Measurements from ENCODE around the gene CDH4. TPM values are rescaled to one million over a fixed set of nuclear protein-coding genes. Genes with fewer than 3 reads are reported as not detected.

Gene CDH4
- total and polyA plus RNA-seq, 2 donors from 2014 or later, result 1.1 TPM; not detected in 1

GRCh38 chr20:61856626-61857413 lies 604.8 kb downstream of the CDH4 start:
- TF ChIP-seq CTCF (IDR thresholded peaks at IDR 0.05; ENCODE audit: borderline replicate concordance, extremely low read depth, insufficient read depth), result no peak
- Histone ChIP-seq H3K27ac (ENCODE audit: low read depth in 2 of 2, low read length in 2 of 2) (no peak overlapping the region), H3K4me3 (ENCODE audit: low read length in 3 of 3) (no peak overlapping the region), H3K27me3 (ENCODE audit: control insufficient read depth, insufficient read depth, low read length) (no peaks in the 10 kb centered on the region), H3K9ac (ENCODE audit: low read length in 3 of 3) (no peak overlapping the region), H3K36me3 (ENCODE audit: control insufficient read depth in 2 of 3, insufficient read depth in 3 of 3, low read length in 3 of 3) (no peaks in the 10 kb centered on the region), H3K4me1 (ENCODE audit: control insufficient read depth in 2 of 3, insufficient read depth in 2 of 3, low read depth in 1 of 3, low read length in 3 of 3) (no peaks in the 10 kb centered on the region), H3K9me3 (ENCODE audit: control insufficient read depth in 2 of 3, insufficient read depth in 1 of 3, low read length in 3 of 3) (no peaks in the 10 kb centered on the region)
- peak in 1 of 5 donors; percentile 54 for DNase-seq
- intact Hi-C loops (cut with DNase I), result no loop called here
- no peak for FAIRE-seq

GRCh38 chr20:61857414-61857775 lies 605.3 kb downstream of the CDH4 start:
- no peaks in the 10 kb centered on the region for H3K9me3 ChIP-seq (ENCODE audit: control insufficient read depth in 2 of 3, insufficient read depth in 1 of 3, low read length in 3 of 3)
- no peak overlapping the region for H3K4me3 ChIP-seq (ENCODE audit: low read length in 3 of 3)
- intact Hi-C loops (cut with DNase I), result no loop called here
- H3K4me1 ChIP-seq (ENCODE audit: control insufficient read depth in 2 of 3, insufficient read depth in 2 of 3, low read depth in 1 of 3, low read length in 3 of 3), result no peaks in the 10 kb centered on the region
- no peak for TF ChIP-seq CTCF (IDR thresholded peaks at IDR 0.05; ENCODE audit: borderline replicate concordance, extremely low read depth, insufficient read depth)
- no peak overlapping the region for H3K9ac ChIP-seq (ENCODE audit: low read length in 3 of 3)
- DNase-seq (no peak), FAIRE-seq (no peak)
- H3K27me3 ChIP-seq (ENCODE audit: control insufficient read depth, insufficient read depth, low read length), result no peaks in the 10 kb centered on the region
- no peak overlapping the region for H3K27ac ChIP-seq (ENCODE audit: low read depth in 2 of 2, low read length in 2 of 2)
- no peaks in the 10 kb centered on the region for H3K36me3 ChIP-seq (ENCODE audit: control insufficient read depth in 2 of 3, insufficient read depth in 3 of 3, low read length in 3 of 3)

GRCh38 chr20:61857884-61858283 lies 605.8 kb downstream of the CDH4 start:
- no peak overlapping the region for H3K9ac ChIP-seq (ENCODE audit: low read length in 3 of 3)
- no peaks in the 10 kb centered on the region for H3K27me3 ChIP-seq (ENCODE audit: control insufficient read depth, insufficient read depth, low read length)
- no peak overlapping the region for H3K27ac ChIP-seq (ENCODE audit: low read depth in 2 of 2, low read length in 2 of 2)
- no peak for FAIRE-seq
- H3K4me1 ChIP-seq (ENCODE audit: control insufficient read depth in 2 of 3, insufficient read depth in 2 of 3, low read depth in 1 of 3, low read length in 3 of 3), result no peaks in the 10 kb centered on the region
- no peak for DNase-seq
- intact Hi-C loops (cut with DNase I), result no loop called here
- H3K4me3 ChIP-seq (ENCODE audit: low read length in 3 of 3), result no peak overlapping the region
- no peak for TF ChIP-seq CTCF (IDR thresholded peaks at IDR 0.05; ENCODE audit: borderline replicate concordance, extremely low read depth, insufficient read depth)
- H3K36me3 ChIP-seq (ENCODE audit: control insufficient read depth in 2 of 3, insufficient read depth in 3 of 3, low read length in 3 of 3), result no peaks in the 10 kb centered on the region
- no peaks in the 10 kb centered on the region for H3K9me3 ChIP-seq (ENCODE audit: control insufficient read depth in 2 of 3, insufficient read depth in 1 of 3, low read length in 3 of 3)

All from kidney (tissue), 14 donors.